HT-29 (cell line): Measurements from ENCODE around the gene CAMK1. TPM values are rescaled to one million over a fixed set of nuclear protein-coding genes. Genes with fewer than 3 reads are reported as not detected.

Source experiments
- DNase-seq: peaks from one replicate; pipeline ENCODE4 v3.0.0-alpha.2; 2015; ENCODE audit warnings: low spot score
- total RNA-seq: library from RNA; depleted of rRNA; stranded (reverse); fragments of >200 nt; shearing (Covaris generic); gene quantifications from 2 replicates; pipeline ENCODE4 v1.2.3, GENCODE V29; 2014

CAMK1 gene
- total RNA-seq, 1 experiment from 2014 or later = 3.2 TPM

DNA sequence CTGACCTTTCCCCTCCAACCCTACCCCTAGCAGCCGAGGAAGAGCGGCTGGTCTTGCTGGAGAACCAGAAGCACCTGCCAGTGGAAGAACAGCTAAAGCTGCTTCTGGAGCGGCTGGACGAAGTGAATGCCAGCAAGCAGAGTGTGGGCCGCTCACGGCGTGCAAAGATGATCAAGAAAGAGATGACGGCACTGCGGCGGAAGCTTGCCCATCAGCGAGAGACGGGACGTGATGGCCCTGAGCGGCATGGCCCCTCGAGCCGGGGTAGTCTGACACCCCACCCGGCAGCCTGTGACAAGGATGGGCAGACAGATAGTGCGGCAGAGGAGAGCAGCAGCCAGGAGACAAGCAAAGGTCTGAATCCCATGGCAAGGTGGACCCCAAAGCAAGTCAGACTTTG lies 26.2 kb downstream of the CAMK1 start:
- no peak for DNase-seq

DNA sequence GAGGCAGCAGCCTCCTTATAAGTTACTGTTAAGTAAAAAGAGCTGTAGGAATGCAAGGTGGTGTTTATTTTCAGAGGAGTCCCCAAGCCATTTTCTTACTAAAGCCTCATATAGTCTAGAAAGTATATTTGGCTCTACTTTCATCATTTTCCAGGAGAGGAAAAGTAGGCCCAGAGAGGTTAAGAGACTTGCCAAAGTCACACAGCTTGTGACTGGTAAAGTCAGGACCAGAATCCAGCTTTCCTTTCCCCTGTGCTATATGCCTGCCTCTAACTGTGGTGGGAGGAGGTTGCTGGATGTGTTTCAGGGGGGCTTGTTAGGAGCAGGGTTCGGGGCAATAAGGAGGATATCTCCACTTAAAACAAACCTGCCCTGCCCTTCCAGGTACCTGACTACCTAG lies 27.2 kb downstream of the CAMK1 start:
- no peak for DNase-seq

GRCh38 chr3:9739181-9739580 lies 30.6 kb downstream of the CAMK1 start:
- no peak for DNase-seq

GRCh38 chr3:9736831-9737230 lies 32.9 kb downstream of the CAMK1 start:
- no peak for DNase-seq

DNA sequence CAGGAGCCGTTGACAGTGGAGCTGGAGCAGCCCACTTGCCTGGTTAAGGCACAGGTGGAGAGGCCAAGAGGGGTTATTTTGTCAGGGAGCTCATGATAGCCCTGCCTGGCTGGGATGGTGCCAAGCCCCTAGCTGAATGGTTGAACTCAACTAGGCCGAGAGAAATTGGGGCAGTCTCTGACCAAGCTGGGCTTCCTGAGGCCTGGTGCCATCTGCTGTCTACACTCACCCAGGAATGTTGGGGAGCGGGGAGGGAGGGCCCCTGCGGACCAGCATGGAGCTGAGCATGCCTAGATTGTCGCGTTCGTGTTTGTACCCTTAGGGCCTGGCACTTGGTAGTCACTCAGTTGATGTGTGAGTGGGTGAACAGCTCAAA lies 37.0 kb downstream of the CAMK1 start:
- no peak for DNase-seq

DNA sequence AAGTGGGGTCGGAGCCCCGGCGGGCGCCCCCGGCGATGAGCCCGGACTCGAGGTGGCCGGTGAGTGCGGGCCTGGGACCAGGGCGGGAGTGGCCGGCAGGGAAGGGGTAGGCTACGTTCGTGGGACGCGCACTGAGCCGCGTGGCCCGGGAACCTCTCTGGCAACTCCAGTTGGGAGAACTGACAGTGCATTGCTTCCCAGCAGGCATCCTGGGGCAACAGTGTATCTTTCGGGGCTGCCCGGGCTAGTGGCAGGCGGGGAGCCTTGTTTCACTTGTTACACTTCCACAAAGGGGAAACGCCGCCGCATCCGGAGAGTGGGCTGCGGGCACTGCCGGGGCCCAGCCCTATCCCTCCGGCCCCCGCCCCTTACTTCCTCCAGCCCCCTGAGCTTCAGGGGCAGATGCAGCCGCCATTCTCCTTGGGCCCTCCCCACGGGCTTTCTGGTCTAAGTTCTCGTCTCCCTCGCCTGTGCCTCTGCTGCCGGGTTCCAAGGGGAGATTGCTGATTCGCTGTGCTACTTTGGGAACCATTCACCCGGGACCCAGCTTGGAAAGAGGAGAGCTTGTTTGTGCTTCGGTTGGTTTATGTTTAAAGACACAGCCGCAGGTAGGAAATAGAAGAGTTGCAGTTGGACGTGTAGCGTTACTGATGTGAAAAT lies 37.5 kb downstream of the CAMK1 start:
- peak; percentile 4 for DNase-seq

GRCh38 chr3:9731206-9732079 lies 38.3 kb downstream of the CAMK1 start, which contains the start of gene BRPF1:
TSS of gene BRPF1 (plus strand) at chr3:9731735. CDS start at chr3:9734141, 2,406 bp downstream.
- DNase-seq = peak; percentile 93

DNA sequence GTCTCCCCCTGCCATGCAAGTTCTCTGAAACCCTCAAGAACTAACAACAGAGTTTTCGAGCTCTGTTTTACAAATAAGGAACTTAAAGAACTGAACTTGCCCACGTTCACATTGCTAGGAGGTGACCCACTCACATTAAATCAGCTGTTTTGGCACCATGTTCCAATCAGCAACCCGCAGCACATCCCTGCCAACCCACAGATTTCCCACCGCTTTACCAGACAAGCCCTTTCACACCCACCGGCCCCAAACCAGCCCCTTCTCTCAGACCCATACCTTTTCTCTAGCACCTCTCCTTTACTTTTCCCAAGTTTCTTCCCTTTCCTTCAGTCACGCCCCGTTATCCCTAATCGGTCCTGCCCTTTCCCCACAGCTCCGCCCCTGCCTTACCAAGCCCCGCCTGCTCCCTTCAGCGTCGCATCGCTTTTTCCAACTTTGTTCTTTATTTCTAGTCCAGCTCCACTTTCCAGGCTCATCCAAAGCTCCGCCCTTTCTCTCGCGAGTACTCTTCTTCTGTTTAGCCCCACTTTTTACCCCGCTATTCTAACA lies 39.0 kb downstream of the CAMK1 start:
- DNase-seq = peak; percentile 1

- DNase-seq = no peak
Observed at GRCh38 chr3:9729419-9729818, 40.3 kb downstream of the CAMK1 start.

GRCh38 chr3:9727743-9728142 lies 42.0 kb downstream of the CAMK1 start:
- DNase-seq = no peak

DNA sequence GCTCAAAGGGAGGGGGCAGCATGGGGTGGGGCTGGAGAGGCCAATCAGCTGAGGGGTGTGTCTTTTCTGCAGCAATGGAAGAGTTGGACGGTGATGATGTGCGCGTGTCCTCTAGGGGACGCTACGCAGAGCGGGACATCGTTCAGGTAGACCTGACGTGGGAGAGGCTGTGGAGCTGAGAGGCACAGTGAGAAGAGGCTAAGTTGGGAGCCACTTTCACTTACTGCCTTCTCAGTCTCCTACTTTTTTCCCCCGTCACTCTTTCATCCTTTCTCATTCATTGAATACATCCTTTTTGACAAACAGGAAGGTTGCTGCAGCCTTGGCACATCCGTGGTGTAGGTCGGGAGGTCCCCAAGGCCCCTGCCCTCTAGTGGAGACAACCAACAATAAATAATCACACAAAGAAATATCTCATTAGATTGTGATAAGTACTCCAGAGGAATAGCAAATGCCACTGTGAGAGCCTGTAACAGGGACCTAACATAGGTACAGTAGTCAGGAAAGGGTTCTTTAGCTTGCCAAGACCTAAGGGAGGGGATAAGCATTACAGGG lies 42.6 kb downstream of the CAMK1 start:
- peak; percentile 19 for DNase-seq

GRCh38 chr3:9725775-9726515 lies 43.8 kb downstream of the CAMK1 start:
- DNase-seq = no peak

GRCh38 chr3:9721700-9722060 lies 48.1 kb downstream of the CAMK1 start:
- no peak for DNase-seq

GRCh38 chr3:9721015-9721699 lies 48.6 kb downstream of the CAMK1 start:
- DNase-seq = no peak

DNA sequence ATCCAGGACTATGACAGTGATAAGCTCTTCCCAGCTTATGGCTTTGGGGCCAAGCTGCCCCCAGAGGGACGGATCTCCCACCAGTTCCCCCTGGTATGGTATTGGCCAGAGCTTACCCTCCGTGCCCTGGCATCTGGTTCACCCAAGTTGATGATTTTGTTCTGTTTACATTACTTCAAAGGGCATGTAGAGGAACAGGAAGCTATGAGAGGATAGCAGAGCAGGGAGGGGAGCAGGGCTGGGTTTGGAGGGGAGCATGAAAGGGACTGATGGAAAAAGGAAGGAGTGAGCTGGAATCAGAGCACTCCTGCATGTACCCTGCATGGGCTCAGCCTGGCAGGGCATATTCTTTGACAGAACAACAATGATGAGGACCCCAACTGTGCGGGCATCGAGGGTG lies 51.6 kb downstream of the CAMK1 start:
- no peak for DNase-seq

GRCh38 chr3:9717563-9717962 lies 52.2 kb downstream of the CAMK1 start:
- DNase-seq = no peak

- DNase-seq = no peak
Observed at GRCh38 chr3:9716801-9717555, 52.8 kb downstream of the CAMK1 start.

DNA sequence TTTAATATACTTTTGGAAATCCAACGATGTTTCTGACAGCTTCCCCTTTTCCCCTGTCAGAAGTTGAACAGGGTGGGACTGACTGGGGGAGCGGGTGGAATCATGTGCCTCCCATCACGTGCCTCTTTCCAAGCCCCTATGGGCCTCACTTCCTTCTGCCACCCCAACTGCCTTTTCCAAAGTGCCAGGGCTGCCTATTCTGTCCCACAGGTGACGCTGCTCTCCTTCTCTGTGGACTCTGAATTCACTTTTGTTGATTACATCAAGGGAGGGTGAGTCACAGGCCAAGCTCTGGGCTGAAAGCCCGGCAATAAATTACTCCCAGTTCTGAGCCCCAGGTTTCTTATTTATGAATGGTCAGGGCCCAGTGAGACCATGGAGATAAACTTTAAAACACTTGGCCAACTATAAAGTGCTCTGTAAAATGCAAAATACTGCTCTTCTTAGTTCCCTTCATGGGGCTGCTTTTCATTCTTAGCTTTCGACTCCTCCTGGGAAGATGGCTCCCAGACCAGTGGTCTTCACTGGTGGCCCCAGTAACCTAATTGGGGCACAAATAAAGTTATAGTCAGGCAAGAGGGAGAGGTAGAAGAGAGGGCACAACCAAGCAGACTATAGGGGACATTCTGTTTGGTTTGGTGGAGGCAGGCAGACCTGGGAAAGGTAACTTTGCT lies 53.8 kb downstream of the CAMK1 start:
- DNase-seq = peak; percentile 79

DNA sequence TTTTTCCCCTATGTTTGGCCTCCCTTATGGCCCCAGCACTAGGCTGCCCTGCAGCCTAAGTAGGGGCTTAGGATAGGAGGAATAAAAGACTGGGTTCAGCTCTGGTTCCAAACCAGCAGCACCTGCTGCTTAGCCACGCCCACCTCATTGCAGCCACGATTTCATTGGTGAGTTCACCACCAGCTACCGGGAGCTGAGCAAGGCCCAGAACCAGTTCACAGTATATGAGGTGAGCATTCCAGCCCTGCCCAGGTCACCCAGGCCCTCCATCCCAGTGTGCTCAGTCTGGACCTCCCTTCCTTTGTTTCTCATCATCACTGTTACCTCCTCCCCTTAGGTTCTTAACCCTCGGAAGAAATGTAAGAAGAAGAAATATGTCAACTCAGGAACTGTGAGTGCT lies 54.6 kb downstream of the CAMK1 start:
- peak; percentile 20 for DNase-seq

GRCh38 chr3:9713142-9713541 lies 56.6 kb downstream of the CAMK1 start:
- no peak for DNase-seq
